IMR-90 (cell line): ENCODE results near the gene SLC23A2. TPM values are rescaled to one million over a fixed set of nuclear protein-coding genes. Genes with fewer than 3 reads are reported as not detected.

ENCODE experiments used
- ATAC-seq: fragments of 200-7000 bp; cut with Tn5 transposase; 2 replicates; pipeline ENCODE4 v1.9.1; 2020; ENCODE audit warnings: low read depth, mild to moderate bottlenecking, moderate library complexity
- BruUV-seq: library from RNA; stranded (reverse); fragments of 400-500 nt; replicated peaks from 2 replicates; lab custom pipeline; 2021; lab: Mats Ljungman, UMichigan
- CTCF ChIA-PET: fragments of 300-600 bp; formaldehyde crosslinking; extraction: SDS; loops from one replicate; lab custom pipeline; 2021; ENCODE audit warnings: antibody characterized with exemption; lab: Yijun Ruan, JAX
- POLR2A ChIA-PET: fragments of 300-600 bp; sonication (Branson Sonifier 250); formaldehyde crosslinking; loops from one replicate; lab custom pipeline; 2022; ENCODE audit warnings: antibody characterized with exemption; ENCODE audit not compliant: unreplicated experiment; lab: Charles Lee
- DNase-seq: peaks from one replicate; pipeline ENCODE4 v3.0.0; 2013
- H2AFZ ChIP-seq: replicated peaks from 2 replicates; pipeline ENCODE3; 2013; ENCODE audit warnings: low read length, mild to moderate bottlenecking; ENCODE audit not compliant: poor library complexity
- H2AK5ac ChIP-seq: 2 replicates; pipeline ENCODE4 v1.6.1; 2013; ENCODE audit warnings: low read depth, low read length, inconsistent platforms
- H2AK9ac ChIP-seq: replicated peaks from 2 replicates; pipeline ENCODE3; 2013; ENCODE audit warnings: mild to moderate bottlenecking, low read depth, low read length, moderate library complexity; ENCODE audit not compliant: poor library complexity
- H2BK120ac ChIP-seq: 2 replicates; pipeline ENCODE4 v1.6.1; 2013; ENCODE audit warnings: low read depth, low read length, inconsistent platforms
- H2BK15ac ChIP-seq: 3 replicates; pipeline ENCODE4 v1.6.1; 2013; ENCODE audit warnings: low read depth, low read length, inconsistent platforms
- H2BK20ac ChIP-seq: 2 replicates; pipeline ENCODE4 v1.6.1; 2013; ENCODE audit warnings: low read depth, mild to moderate bottlenecking, inconsistent platforms, low read length, moderate library complexity
- H2BK5ac ChIP-seq: 2 replicates; pipeline ENCODE4 v1.6.1; 2013; ENCODE audit warnings: mild to moderate bottlenecking, low read depth, low read length, inconsistent platforms; ENCODE audit not compliant: poor library complexity, severe bottlenecking
- H3K14ac ChIP-seq: replicated peaks from 2 replicates; pipeline ENCODE4 v1.6.1; 2013; ENCODE audit warnings: low read depth, low read length, inconsistent platforms
- H3K18ac ChIP-seq: 2 replicates; pipeline ENCODE4 v1.6.1; 2013; ENCODE audit warnings: low read depth, low read length, control low read depth
- H3K23ac ChIP-seq: 2 replicates; pipeline ENCODE4 v1.6.1; 2013; ENCODE audit warnings: low read depth, low read length, inconsistent platforms
- H3K27ac ChIP-seq: 2 replicates; pipeline ENCODE4 v1.5.1; 2013; ENCODE audit warnings: mild to moderate bottlenecking, control low read depth, low read length; ENCODE audit not compliant: insufficient read depth
- H3K27me3 ChIP-seq: 2 replicates; pipeline ENCODE4 v1.6.1; 2013; ENCODE audit warnings: low read length; ENCODE audit not compliant: control insufficient read depth, insufficient read depth
- H3K36me3 ChIP-seq: 2 replicates; pipeline ENCODE4 v1.6.1; 2013; ENCODE audit warnings: low read length, mixed read lengths; ENCODE audit not compliant: control insufficient read depth, insufficient read depth
- H3K4ac ChIP-seq: 2 replicates; pipeline ENCODE4 v1.6.1; 2013; ENCODE audit warnings: low read depth, low read length, inconsistent platforms
- H3K4me1 ChIP-seq: 2 replicates; pipeline ENCODE4 v1.6.1; 2013; ENCODE audit warnings: low read length, mixed read lengths; ENCODE audit not compliant: control insufficient read depth, insufficient read depth
- H3K4me2 ChIP-seq: 2 replicates; pipeline ENCODE4 v1.6.1; 2013; ENCODE audit warnings: low read depth, mild to moderate bottlenecking, control low read depth, low read length, moderate library complexity
- H3K4me3 ChIP-seq: 2 replicates; pipeline ENCODE4 v1.5.1; 2013; ENCODE audit warnings: low read depth, mild to moderate bottlenecking, control low read depth, low read length, moderate library complexity; ENCODE audit not compliant: insufficient read depth
- H3K56ac ChIP-seq: 2 replicates; pipeline ENCODE4 v1.6.1; 2013; ENCODE audit warnings: low read length, inconsistent platforms; ENCODE audit not compliant: insufficient read depth; ENCODE audit errors: extremely low read depth
- H3K79me1 ChIP-seq, 2 experiments: 2 replicates each; pipeline ENCODE4 v1.6.1; 2013; ENCODE audit warnings: low read length in 2 of 2, inconsistent platforms in 1 of 2, low read depth in 1 of 2
- H3K9ac ChIP-seq: 2 replicates; pipeline ENCODE4 v1.6.1; 2013; ENCODE audit warnings: low read depth, low read length, control low read depth
- H3K9me1 ChIP-seq: 2 replicates; pipeline ENCODE4 v1.6.1; 2013; ENCODE audit warnings: low read length, inconsistent platforms; ENCODE audit not compliant: insufficient read depth
- H3K9me3 ChIP-seq: 2 replicates; pipeline ENCODE4 v1.6.1; 2013; ENCODE audit warnings: low read length; ENCODE audit not compliant: control insufficient read depth, insufficient read depth
- H4K20me1 ChIP-seq: 2 replicates; pipeline ENCODE4 v1.6.1; 2013; ENCODE audit warnings: low read length, inconsistent platforms; ENCODE audit not compliant: insufficient read depth
- H4K5ac ChIP-seq: 2 replicates; pipeline ENCODE4 v1.6.1; 2013; ENCODE audit warnings: mild to moderate bottlenecking, low read depth, low read length, control low read depth
- H4K8ac ChIP-seq, 2 experiments: 2 replicates each; pipeline ENCODE4 v1.6.1; 2013; ENCODE audit warnings: low read depth in 2 of 2, low read length in 2 of 2, control low read depth in 1 of 2, inconsistent platforms in 1 of 2
- H4K91ac ChIP-seq: 2 replicates; pipeline ENCODE4 v1.6.1; 2013; ENCODE audit warnings: low read depth, low read length, inconsistent platforms; ENCODE audit not compliant: insufficient read depth
- BHLHE40 ChIP-seq: fragments of 150-350 bp; IDR thresholded peaks from 2 replicates; pipeline ENCODE4 v1.6.1; 2016; ENCODE audit warnings: mild to moderate bottlenecking, low read depth, low read length
- CEBPB ChIP-seq: IDR thresholded peaks from 2 replicates; pipeline ENCODE4 v1.6.1; 2012; ENCODE audit warnings: low read depth, low read length, improper control_type of control experiment
- CHD1 ChIP-seq: IDR thresholded peaks from 2 replicates; pipeline ENCODE4 v1.6.1; 2012; ENCODE audit warnings: low read depth, low read length, improper control_type of control experiment
- CTCF ChIP-seq: conservative IDR thresholded peaks from 2 replicates; pipeline ENCODE4 v1.5.1; 2012; ENCODE audit warnings: mild to moderate bottlenecking, low read depth, low read length, improper control_type of control experiment
- ELK1 ChIP-seq: fragments of 150-350 bp; IDR thresholded peaks from 2 replicates; pipeline ENCODE4 v1.6.1; 2016; ENCODE audit warnings: low read depth, mild to moderate bottlenecking, low read length, moderate library complexity, borderline replicate concordance
- FOS ChIP-seq: fragments of 150-350 bp; IDR thresholded peaks from 2 replicates; pipeline ENCODE4 v1.6.1; 2016; ENCODE audit warnings: low read depth, low read length
- MAFK ChIP-seq: IDR thresholded peaks from 2 replicates; pipeline ENCODE4 v1.6.1; 2012; ENCODE audit warnings: low read depth, low read length, improper control_type of control experiment
- MAZ ChIP-seq: IDR thresholded peaks from 2 replicates; pipeline ENCODE4 v1.6.1; 2012; ENCODE audit warnings: low read depth, mild to moderate bottlenecking, low read length, improper control_type of control experiment, moderate library complexity, borderline replicate concordance
- MXI1 ChIP-seq: IDR thresholded peaks from 2 replicates; pipeline ENCODE4 v1.6.1; 2012; ENCODE audit warnings: low read depth, mild to moderate bottlenecking, low read length, moderate library complexity, borderline replicate concordance
- NFE2L2 ChIP-seq: fragments of 150-350 bp; IDR thresholded peaks from 2 replicates; pipeline ENCODE4 v1.6.1; 2016; ENCODE audit warnings: low read depth, mild to moderate bottlenecking, low read length
- POLR2A ChIP-seq: IDR thresholded peaks from 2 replicates; pipeline ENCODE4 v1.6.1; 2012; ENCODE audit warnings: mild to moderate bottlenecking, low read depth, low read length
- RAD21 ChIP-seq: IDR thresholded peaks from 2 replicates; pipeline ENCODE4 v1.6.1; 2012; ENCODE audit warnings: low read length, improper control_type of control experiment
- RCOR1 ChIP-seq: IDR thresholded peaks from 2 replicates; pipeline ENCODE4 v1.6.1; 2012; ENCODE audit warnings: mild to moderate bottlenecking, low read length, improper control_type of control experiment; ENCODE audit not compliant: insufficient replicate concordance
- RFX5 ChIP-seq: IDR thresholded peaks from 2 replicates; pipeline ENCODE4 v1.8.0; 2012; ENCODE audit warnings: low read depth, mild to moderate bottlenecking, low read length, moderate library complexity
- SMC3 ChIP-seq: fragments of 150-350 bp; IDR thresholded peaks from 2 replicates; pipeline ENCODE4 v1.6.1; 2016; ENCODE audit warnings: low read depth, mild to moderate bottlenecking, antibody characterized with exemption, low read length, moderate library complexity
- USF2 ChIP-seq: fragments of 150-350 bp; IDR thresholded peaks from 2 replicates; pipeline ENCODE4 v1.6.1; 2017; ENCODE audit warnings: mild to moderate bottlenecking, antibody characterized with exemption, low read length, low read depth
- WGBS, 2 experiments: methylation state at CpG; one replicate each; pipeline versions ENCODE4 v1.1.5 to v1.1.7; 2013; ENCODE audit warnings: missing lambda C conversion rate in 2 of 2; ENCODE audit not compliant: insufficient read length in 1 of 2; ENCODE audit errors: extremely low coverage in 2 of 2; 5-methylcytosine and 5-hydroxymethylcytosine counted together
- dilution Hi-C: fragments of 300-500 bp; cut with HindIII; formaldehyde crosslinking; loops from one replicate; pipeline ENCODE4 v1.14.3; 2018; ENCODE audit warnings: low sequenced_read_pairs; ENCODE audit not compliant: unreplicated experiment
- in situ Hi-C: fragments of 300-500 bp; cut with MboI; formaldehyde crosslinking; loops from 3 replicates; pipeline ENCODE4 v1.14.3; 2019; ENCODE audit warnings: low sequenced_read_pairs, inconsistent platforms, mixed read lengths
- intact Hi-C: fragments of 100-400 bp; cut with micrococcal nuclease; formaldehyde crosslinking; loops from 2 replicates; pipeline ENCODE4 v1.10.0; 2022
- polyA plus RNA-seq, 3 experiments: library from polyadenylated mRNA; depleted of rRNA; stranded (reverse); fragments of >200 nt; gene quantifications; 2 replicates each; pipeline ENCODE4 v1.2.3, GENCODE V29; 2012; ENCODE audit warnings: low replicate concordance in 1 of 3
- total RNA-seq: library from RNA; depleted of rRNA; stranded (reverse); fragments of >200 nt; gene quantifications from 2 replicates; pipeline ENCODE4 v1.2.3, GENCODE V29; 2012

The SLC23A2 gene
- total and polyA plus RNA-seq, 2 of the 4 experiments (the other 2 are of a cell fraction) = 10.2 to 14.4 TPM

- Histone ChIP-seq H3K36me3 (no peaks in the 10 kb centered on the region), H4K91ac (no peak overlapping the region), H3K18ac (no peak overlapping the region), H3K14ac (no peak overlapping the region), H3K27me3 (peaks cover 12% of the 10 kb centered on the region), H3K4me3 (no peak overlapping the region), H3K56ac (no peak overlapping the region), H3K9ac (no peak overlapping the region), H3K9me1 (peaks cover 8% of the 10 kb centered on the region), H3K27ac (no peak overlapping the region), H2BK120ac (no peak overlapping the region), H4K20me1 (no peaks in the 10 kb centered on the region), H3K4me1 (peaks cover 5% of the 10 kb centered on the region; the same call in 1 of the 2 replicates), H3K79me1 (no peaks in the 10 kb centered on the region), H2BK5ac (no peak overlapping the region), H2BK20ac (no peak overlapping the region), H3K4me2 (no peak overlapping the region), H3K23ac (no peak overlapping the region), H2AK9ac (no peak overlapping the region), H4K8ac (no peak overlapping the region), H3K9me3 (peaks cover 4% of the 10 kb centered on the region), H2BK15ac (no peak overlapping the region), H2AK5ac (no peak overlapping the region), H4K5ac (no peak overlapping the region), H3K4ac (no peak overlapping the region), H2AFZ (no peak overlapping the region)
- TF ChIP-seq USF2 (no peak), RAD21 (no peak), MAFK (no peak), MXI1 (no peak), CTCF (no peak), SMC3 (no peak), RCOR1 (no peak), POLR2A (no peak), FOS (no peak), ELK1 (no peak), CEBPB (no peak), BHLHE40 (no peak), CHD1 (no peak), MAZ (no peak), NFE2L2 (no peak), RFX5 (no peak)
- BruUV-seq = no TSS peak
- ATAC-seq (no peak), DNase-seq (no peak)
- WGBS, 2 experiments = no CpG with 5 or more reads among the region's 1 CpG
- dilution Hi-C loops = no loop called here
- in situ Hi-C loops = no loop called here
- POLR2A ChIA-PET = no interaction called here
- CTCF ChIA-PET = no interaction called here
- intact Hi-C loops = no loop called here
Measured at GRCh38 chr20:4840801-4841200, 160.5 kb downstream of the SLC23A2 start.
